Neural progenitor cell (in vitro differentiated cells): Measurements from ENCODE around the gene PLEKHG5.
"Not testable (repeated sequence)": the region's sequence is repeated elsewhere in the genome, so short reads cannot be mapped to it uniquely, and the experiment has no call there.

ENCODE experiments used
- CTCF ChIP-seq: fragments of 200-600 bp; sonication (generic); IDR thresholded peaks from 2 replicates; pipeline ENCODE4 v1.5.1; 2017; ENCODE audit warnings: antibody characterized with exemption, mild to moderate bottlenecking
- EZH2 ChIP-seq: fragments of 200-600 bp; sonication (generic); IDR thresholded peaks from 2 replicates; pipeline ENCODE4 v1.6.1; 2017; ENCODE audit warnings: antibody characterized with exemption, mild to moderate bottlenecking, moderate library complexity

- TF ChIP-seq CTCF = peak; percentile 23
- not testable (repeated sequence) for TF ChIP-seq EZH2
These were observed 35.5 kb downstream of the PLEKHG5 start for GRCh38 chr1:6455752-6456520.
